CD4-positive, alpha-beta T cell treated with Interleukin-6 at 100 ng/mL for 8 hours (primary cell): ENCODE results near the gene MEIS1.
"Not testable (repeated sequence)": the region's sequence is repeated elsewhere in the genome, so short reads cannot be mapped to it uniquely, and the experiment has no call there.

Source experiments
- DNase-seq: peaks from one replicate; pipeline ENCODE4 v3.0.0-alpha.2; 2020; ENCODE audit warnings: mixed read lengths, low spot score

Gene MEIS1

GRCh38 chr2:66467718-66468117, 32.8 kb downstream of the MEIS1 start:
- no peak for DNase-seq

GRCh38 chr2:66469214-66469902, 34.4 kb downstream of the MEIS1 start:
- no peak for DNase-seq

GRCh38 chr2:66470199-66470598, 35.3 kb downstream of the MEIS1 start:
- DNase-seq = no peak

- no peak for DNase-seq
These were observed 37.4 kb downstream of the MEIS1 start for GRCh38 chr2:66472225-66472843.

GRCh38 chr2:66477135-66477842, 42.4 kb downstream of the MEIS1 start:
- DNase-seq = no peak

- no peak for DNase-seq
These were observed 43.4 kb downstream of the MEIS1 start for GRCh38 chr2:66478299-66478698.

- no peak for DNase-seq
These were observed 43.9 kb downstream of the MEIS1 start for GRCh38 chr2:66478731-66479316.

- DNase-seq = no peak
These were observed 46.2 kb downstream of the MEIS1 start for GRCh38 chr2:66481100-66481549.

- DNase-seq = not testable (repeated sequence)
These were observed 50.3 kb downstream of the MEIS1 start for GRCh38 chr2:66485252-66485651.

- DNase-seq = no peak
These were observed 54.0 kb downstream of the MEIS1 start for GRCh38 chr2:66488946-66489345.

GRCh38 chr2:66489436-66489835, 54.5 kb downstream of the MEIS1 start:
- DNase-seq = no peak

- DNase-seq = no peak
These were observed 55.7 kb downstream of the MEIS1 start for GRCh38 chr2:66490588-66491001.

GRCh38 chr2:66494708-66495107, 59.8 kb downstream of the MEIS1 start:
- no peak for DNase-seq

- DNase-seq = no peak
These were observed 61.1 kb downstream of the MEIS1 start for GRCh38 chr2:66495788-66496640.

GRCh38 chr2:66496670-66497420, 61.9 kb downstream of the MEIS1 start:
- no peak for DNase-seq

- no peak for DNase-seq
These were observed 62.7 kb downstream of the MEIS1 start for GRCh38 chr2:66497431-66498288.

GRCh38 chr2:66498289-66498975, 63.5 kb downstream of the MEIS1 start:
- no peak for DNase-seq

- no peak for DNase-seq
These were observed 66.3 kb downstream of the MEIS1 start for GRCh38 chr2:66501267-66501666.

- DNase-seq = no peak
These were observed 71.3 kb downstream of the MEIS1 start for GRCh38 chr2:66506265-66506664.
